HFFc6 (cell line): Measurements from ENCODE around the gene HTR2C. TPM values are rescaled to one million over a fixed set of nuclear protein-coding genes. Genes with fewer than 3 reads are reported as not detected.

ENCODE experiments used
- DNase-seq: peaks from one replicate; pipeline ENCODE4 v3.0.0-alpha.2; 2018
- H3K27ac Mint-ChIP-seq: 2 replicates; pipeline ENCODE4 v1.8.0; 2020; ENCODE audit warnings: mild to moderate bottlenecking, mixed read lengths
- H3K27me3 Mint-ChIP-seq: 2 replicates; pipeline ENCODE4 v1.8.0; 2021; ENCODE audit warnings: mild to moderate bottlenecking, moderate library complexity, mixed read lengths; ENCODE audit not compliant: insufficient read depth
- H3K36me3 Mint-ChIP-seq: 2 replicates; pipeline ENCODE4 v1.8.0; 2021; ENCODE audit warnings: low read depth, mixed read lengths
- H3K4me1 Mint-ChIP-seq: 2 replicates; pipeline ENCODE4 v1.8.0; 2020; ENCODE audit warnings: low read depth, mixed read lengths
- H3K4me3 Mint-ChIP-seq: 2 replicates; pipeline ENCODE4 v1.8.0; 2020; ENCODE audit warnings: mild to moderate bottlenecking, moderate library complexity, mixed read lengths
- H3K9me3 Mint-ChIP-seq: 2 replicates; pipeline ENCODE4 v1.8.0; 2020; ENCODE audit warnings: mild to moderate bottlenecking, mixed read lengths
- CTCF ChIP-seq: fragments of 200-600 bp; sonication (generic); IDR thresholded peaks from 2 replicates; pipeline ENCODE4 v1.5.0; 2021; ENCODE audit warnings: antibody characterized with exemption, mild to moderate bottlenecking
- total RNA-seq, 6 experiments: library from RNA; stranded (reverse); fragmentation: NEBNext Ultra II Directional; extraction: Animal tissue kit (Norgen Biotek cat#: 25700); gene quantifications; 2 replicates in 1 of 6; 3 replicates in 5 of 6; pipeline ENCODE4 v1.2.3, GENCODE V29; 2021

The HTR2C gene
- total RNA-seq, 6 experiments from 2014 or later, result not detected

GRCh38 chrX:114797494-114797893 lies 213.6 kb downstream of the HTR2C start:
- Mint-ChIP-seq H3K27me3 (no peaks in the 10 kb centered on the region), H3K4me1 (peaks cover 6% of the 10 kb centered on the region; the same call in 1 of the 2 replicates), H3K4me3 (no peak overlapping the region), H3K36me3 (no peaks in the 10 kb centered on the region), H3K9me3 (no peaks in the 10 kb centered on the region), H3K27ac (no peak overlapping the region)
- DNase-seq, result no peak
- TF ChIP-seq CTCF, result no peak

GRCh38 chrX:114798907-114799306 lies 215.0 kb downstream of the HTR2C start:
- Mint-ChIP-seq H3K4me3 (no peak overlapping the region), H3K4me1 (peaks cover 6% of the 10 kb centered on the region; the same call in 1 of the 2 replicates)
- DNase-seq, result no peak

GRCh38 chrX:114800719-114801118 lies 216.8 kb downstream of the HTR2C start:
- DNase-seq, result peak; percentile 63
- H3K27me3 Mint-ChIP-seq, result no peaks in the 10 kb centered on the region
- H3K4me3 Mint-ChIP-seq, result no peak overlapping the region
- H3K4me1 Mint-ChIP-seq, result peaks cover 6% of the 10 kb centered on the region; the same call in 1 of the 2 replicates
- no peaks in the 10 kb centered on the region for H3K36me3 Mint-ChIP-seq
- TF ChIP-seq CTCF, result no peak
- no peaks in the 10 kb centered on the region for H3K9me3 Mint-ChIP-seq
- H3K27ac Mint-ChIP-seq, result no peak overlapping the region

More at GRCh38 chrX:114798907-114799306, 215.0 kb downstream of the HTR2C start:
- H3K27me3 Mint-ChIP-seq, result no peaks in the 10 kb centered on the region
- TF ChIP-seq CTCF, result no peak
- H3K36me3 Mint-ChIP-seq, result no peaks in the 10 kb centered on the region
- no peak overlapping the region for H3K27ac Mint-ChIP-seq
- no peaks in the 10 kb centered on the region for H3K9me3 Mint-ChIP-seq

- H3K4me1 Mint-ChIP-seq, result no peaks in the 10 kb centered on the region
- TF ChIP-seq CTCF, result no peak
- H3K9me3 Mint-ChIP-seq, result no peaks in the 10 kb centered on the region
- no peak for DNase-seq
- no peaks in the 10 kb centered on the region for H3K36me3 Mint-ChIP-seq
- no peaks in the 10 kb centered on the region; the same call in 1 of the 2 replicates for H3K27me3 Mint-ChIP-seq
- no peak overlapping the region for H3K27ac Mint-ChIP-seq
- no peak overlapping the region for H3K4me3 Mint-ChIP-seq
Observed at GRCh38 chrX:114819509-114819908, 235.6 kb downstream of the HTR2C start.

- no peaks in the 10 kb centered on the region for H3K9me3 Mint-ChIP-seq
- 0 out of 2 replicates have a peak, but pooled peaks cover 5% of the 10 kb centered on the region for H3K4me1 Mint-ChIP-seq
- no peak for TF ChIP-seq CTCF
- H3K4me3 Mint-ChIP-seq, result no peak overlapping the region
- H3K27ac Mint-ChIP-seq, result no peak overlapping the region
- H3K27me3 Mint-ChIP-seq, result no peaks in the 10 kb centered on the region; the same call in 1 of the 2 replicates
- peak; percentile 59 for DNase-seq
- H3K36me3 Mint-ChIP-seq, result no peaks in the 10 kb centered on the region
Observed at GRCh38 chrX:114841051-114841450, 257.2 kb downstream of the HTR2C start.

- no peaks in the 10 kb centered on the region for H3K9me3 Mint-ChIP-seq
- no peaks in the 10 kb centered on the region; the same call in 1 of the 2 replicates for H3K27me3 Mint-ChIP-seq
- H3K4me1 Mint-ChIP-seq, result 0 out of 2 replicates have a peak, but pooled peaks cover 5% of the 10 kb centered on the region
- H3K4me3 Mint-ChIP-seq, result no peak overlapping the region
- no peak for DNase-seq
- TF ChIP-seq CTCF, result no peak
- H3K36me3 Mint-ChIP-seq, result no peaks in the 10 kb centered on the region
- no peak overlapping the region for H3K27ac Mint-ChIP-seq
Observed at GRCh38 chrX:114842181-114842580, 258.3 kb downstream of the HTR2C start.
